GM21515 (cell line): ENCODE results near the gene ACOX2.

Source experiments
- ATAC-seq: cut with Tn5 transposase; IDR thresholded peaks from one replicate; pipeline ENCODE4 v1.9.1; 2021; ENCODE audit not compliant: unreplicated experiment

Gene ACOX2

DNA sequence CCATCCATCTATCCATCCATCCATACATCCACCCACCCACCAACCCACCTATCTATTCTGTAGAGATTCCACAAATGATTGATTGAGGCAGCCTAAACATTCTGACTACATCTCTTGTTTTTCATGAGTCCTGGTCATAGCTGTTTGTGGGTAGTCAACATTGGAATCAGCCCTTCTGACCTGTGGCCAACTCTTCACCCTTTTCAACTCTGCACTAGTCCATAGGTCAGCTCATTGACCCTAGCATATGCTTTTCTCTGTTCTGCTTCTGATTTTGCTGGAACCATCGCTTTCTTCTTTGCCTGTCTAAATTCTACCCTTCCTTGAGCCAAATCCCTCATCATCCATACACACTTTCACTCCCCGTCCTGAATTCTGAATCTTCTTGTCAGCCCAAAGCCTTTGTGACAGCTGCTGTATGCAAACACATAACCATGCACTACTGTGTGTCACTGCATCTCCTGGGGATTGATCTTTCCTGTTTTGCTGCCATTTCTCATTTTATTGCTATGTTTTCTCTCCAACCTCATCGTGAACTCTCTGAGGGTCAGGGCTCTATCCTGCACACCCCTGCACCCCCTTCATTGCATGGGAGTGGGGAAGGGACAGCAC lies 61.9 kb downstream of the ACOX2 start:
- ATAC-seq: no peak

DNA sequence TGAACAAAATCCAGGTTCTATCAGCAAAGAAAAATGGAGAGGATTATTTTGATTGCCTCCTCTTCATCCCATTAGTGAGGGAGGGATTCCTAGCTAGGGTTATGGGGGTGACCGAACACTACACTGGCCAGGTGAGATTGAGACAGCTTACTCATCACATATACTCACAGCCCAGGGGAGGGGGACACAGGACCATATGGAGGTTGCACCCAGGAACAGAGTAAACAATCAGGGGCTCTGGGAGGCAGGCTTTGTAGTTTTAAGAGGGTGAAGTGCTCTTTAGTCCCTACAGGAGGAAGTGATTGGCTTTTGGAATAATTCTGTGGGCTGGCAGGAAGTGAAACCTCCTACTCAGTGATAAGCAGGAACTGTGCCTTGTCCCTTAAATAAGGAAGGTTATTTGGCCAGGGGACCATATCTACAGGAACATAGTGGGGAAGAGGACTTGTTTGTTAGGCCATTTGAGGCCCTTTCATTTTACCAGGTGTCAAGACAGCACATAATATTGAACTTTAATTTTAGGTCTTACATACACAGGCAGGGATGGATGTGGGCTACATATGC lies 62.6 kb downstream of the ACOX2 start:
- ATAC-seq: no peak

DNA sequence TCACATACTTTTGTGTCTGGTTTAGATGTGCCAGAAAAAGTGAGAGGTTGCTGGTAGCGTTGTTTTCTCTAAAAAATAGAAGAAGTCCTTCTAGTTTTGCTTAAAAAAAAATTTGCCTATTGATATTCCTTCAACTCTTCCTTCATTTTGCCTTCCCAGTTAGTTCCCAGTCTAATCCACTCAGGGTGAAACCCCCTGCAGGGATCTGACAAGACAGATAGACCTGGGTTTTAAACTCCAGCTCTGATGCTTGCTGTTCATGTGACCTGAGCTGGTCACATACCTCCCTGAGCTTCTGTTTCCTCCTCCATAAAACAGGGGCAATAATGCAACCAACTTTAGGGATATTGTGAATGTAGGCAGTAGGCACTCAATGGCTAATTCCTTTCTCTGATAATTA lies 63.7 kb downstream of the ACOX2 start:
- no peak for ATAC-seq

DNA sequence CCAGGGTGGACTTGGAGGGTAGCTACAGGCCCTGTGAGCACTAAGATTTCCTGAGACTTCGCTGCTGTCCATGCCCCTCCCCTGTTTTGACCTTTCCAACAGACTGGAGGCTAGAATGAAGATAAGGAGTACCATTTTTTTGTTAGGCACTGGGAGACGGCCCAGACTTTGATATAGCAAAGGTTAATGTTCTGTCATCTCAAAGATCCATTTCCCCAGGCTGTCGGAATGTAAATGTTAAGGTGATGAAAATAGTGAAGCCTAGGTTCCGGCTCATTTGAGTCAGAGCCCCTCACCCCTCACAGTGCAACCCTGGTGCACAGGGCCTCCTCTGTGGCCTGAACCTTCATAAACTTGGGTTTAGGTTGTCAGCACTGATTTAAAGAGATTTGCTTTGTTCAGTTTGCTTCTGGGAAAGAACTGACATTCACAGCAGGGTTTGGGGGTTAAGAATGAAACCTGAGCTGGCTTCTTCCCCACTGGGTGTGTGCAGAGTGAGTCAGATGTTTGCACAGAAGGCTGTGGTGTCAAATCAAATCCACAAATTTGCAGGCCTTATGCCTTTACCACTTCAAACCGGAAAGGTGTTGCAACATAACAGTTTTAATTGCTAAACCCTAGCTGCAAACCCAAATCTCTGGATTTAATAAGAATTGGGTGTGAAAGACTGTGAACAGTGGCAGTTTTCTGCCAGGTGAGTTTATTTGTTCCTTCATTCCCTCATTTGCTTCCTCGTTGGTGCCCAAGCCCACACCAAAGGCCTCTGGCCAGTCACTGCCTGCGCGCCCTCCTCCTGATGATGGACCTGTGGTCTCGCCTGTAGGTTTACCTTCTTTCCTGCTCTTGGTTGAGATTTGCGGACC lies 65.7 kb downstream of the ACOX2 start:
- ATAC-seq: no peak

DNA sequence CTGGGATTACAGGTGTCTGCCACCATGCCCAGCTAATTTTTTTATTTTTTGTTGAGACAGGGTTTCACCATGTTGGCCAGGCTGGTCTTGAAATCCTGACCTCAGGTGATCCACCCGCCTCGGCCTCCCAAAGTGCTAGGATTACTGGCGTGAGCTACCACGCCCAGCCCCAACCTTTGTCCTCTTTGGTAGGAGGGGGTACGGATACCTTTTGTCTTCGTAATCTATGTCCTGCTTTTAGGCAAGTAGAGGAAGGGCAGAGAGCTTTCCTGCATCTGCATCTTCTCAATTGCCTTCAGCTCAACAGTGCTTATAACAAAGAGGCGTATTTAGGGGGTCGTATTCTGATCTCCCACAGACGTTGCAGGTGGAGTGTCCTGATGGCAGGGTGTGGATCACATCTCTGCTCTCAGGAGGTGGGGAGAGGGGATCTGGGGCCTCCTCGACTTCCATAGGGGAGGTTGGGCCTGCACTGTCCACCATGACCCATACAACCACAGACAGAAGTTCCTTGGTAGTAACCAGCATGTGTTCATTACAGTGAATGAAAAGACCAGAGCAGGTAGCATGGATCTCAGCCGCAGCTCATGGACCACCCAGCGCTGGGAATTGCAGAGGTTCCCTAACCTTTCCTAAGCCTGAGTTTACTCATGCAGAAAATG lies 66.5 kb downstream of the ACOX2 start:
- no peak for ATAC-seq

DNA sequence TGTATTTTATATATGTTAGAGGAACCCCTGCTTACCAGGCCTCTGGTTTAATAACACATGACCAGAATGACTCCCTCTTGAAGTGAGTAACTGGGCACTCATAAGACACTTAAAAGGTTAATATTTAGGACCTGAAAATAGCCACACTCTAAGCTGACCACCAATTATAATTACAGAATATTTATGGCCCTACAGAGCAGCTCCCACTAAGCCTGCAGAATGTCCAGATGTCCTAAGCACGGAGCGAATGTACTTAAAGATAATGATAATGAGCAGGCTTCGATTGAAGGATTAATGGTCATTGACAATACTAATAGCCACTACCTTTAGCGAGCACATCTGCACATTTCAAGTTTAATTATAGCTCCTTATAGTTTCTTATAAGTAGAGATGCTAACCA lies 67.9 kb downstream of the ACOX2 start:
- ATAC-seq: no peak

DNA sequence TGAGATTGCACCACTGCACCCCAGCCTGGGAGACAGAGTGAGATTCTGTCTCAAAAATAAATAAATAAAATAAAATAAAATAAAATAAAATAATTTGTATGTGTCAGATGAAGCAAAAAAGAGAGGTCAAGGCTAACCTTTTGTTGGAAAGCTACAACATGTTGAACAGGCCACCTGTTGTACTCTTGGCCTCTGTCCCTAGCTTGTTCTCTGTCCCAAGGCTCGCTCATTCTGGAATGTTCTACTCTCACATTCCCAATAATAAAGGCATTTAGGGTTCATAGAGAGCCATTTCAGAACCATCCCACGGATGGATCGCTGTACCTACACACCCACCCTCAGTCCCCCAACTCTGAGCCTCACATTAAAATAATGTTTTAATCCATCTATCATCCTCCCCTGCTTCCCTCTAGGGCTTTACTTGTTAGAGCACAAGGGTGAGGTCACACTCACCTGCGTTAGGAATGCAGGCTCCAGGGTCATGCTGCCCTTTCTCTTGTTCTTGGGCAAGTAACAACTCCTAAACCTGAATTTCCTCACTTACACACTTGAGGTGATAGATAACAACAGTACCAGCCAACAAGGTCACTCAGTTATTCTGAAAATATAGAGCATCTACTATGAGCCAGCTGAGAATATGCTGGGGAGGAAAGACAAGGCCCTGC lies 70.0 kb downstream of the ACOX2 start:
- no peak for ATAC-seq

DNA sequence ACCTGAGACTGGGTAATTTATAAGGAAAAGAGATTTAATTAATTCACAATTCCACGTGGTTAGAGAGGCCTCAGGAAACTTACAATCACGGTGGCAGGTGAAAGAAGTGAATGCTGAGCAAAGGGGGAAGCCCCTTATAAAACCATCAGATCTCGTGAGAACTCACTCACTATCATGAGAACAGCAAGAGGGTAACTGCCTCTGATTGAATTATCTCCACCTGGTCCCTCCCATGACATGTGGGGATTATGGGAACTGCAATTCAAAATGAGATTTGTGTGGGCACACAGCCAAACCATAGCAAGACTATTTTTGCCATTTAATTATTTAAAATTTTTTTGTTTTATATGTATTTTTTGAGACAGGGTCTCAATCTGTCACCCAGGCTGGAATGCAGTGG lies 72.1 kb downstream of the ACOX2 start:
- no peak for ATAC-seq

DNA sequence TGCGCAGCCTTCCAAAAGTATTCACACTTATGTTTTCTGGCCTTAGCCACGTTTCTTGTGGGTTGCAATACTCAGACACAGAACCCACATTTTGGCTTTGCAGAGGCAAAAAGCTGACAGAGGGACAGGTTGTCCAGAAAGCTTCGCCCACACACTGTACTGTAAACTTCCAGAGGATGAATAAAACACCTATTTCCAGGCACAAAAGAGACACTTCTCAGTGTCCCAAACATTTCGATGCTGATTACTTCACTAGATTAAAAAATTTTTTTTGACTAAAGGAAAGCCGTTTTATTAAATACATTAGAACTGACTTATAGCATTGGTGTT lies 73.1 kb downstream of the ACOX2 start:
- ATAC-seq: no peak

DNA sequence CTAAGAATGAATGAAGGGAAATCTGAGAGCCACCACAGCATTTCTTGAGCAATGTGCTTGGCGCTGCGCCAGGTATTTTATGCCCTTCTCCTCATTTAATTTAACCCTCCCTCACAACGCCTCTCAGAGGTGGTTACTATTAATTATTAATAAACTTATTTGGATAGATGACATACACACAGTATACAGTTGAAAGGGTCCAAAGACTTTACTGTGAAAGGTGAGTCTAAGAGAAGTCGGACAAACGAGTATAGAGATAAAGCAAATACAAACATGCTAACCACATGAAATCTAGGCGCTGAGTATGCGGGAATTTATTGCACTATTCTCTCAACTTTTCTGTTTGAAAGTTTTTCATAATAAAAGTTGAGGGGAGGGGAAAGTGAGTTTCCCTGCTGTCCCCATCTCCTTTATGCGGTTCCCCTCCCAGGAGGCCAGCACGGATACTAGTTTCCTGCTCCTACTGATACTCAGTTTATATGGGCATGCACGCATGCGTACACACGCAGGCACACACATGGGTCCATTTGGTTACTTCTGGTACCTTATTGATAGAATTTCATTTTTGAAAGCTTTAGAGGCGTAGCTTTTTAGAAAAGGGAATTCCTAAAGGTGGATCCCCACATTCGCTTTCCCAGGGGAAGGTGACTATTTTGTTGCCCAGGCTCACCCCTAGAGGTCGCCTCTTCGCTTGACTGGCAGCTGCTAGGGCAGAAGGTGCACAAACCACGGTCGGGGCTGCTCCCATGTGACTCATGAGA lies 73.6 kb downstream of the ACOX2 start:
- ATAC-seq: peak; percentile 88

DNA sequence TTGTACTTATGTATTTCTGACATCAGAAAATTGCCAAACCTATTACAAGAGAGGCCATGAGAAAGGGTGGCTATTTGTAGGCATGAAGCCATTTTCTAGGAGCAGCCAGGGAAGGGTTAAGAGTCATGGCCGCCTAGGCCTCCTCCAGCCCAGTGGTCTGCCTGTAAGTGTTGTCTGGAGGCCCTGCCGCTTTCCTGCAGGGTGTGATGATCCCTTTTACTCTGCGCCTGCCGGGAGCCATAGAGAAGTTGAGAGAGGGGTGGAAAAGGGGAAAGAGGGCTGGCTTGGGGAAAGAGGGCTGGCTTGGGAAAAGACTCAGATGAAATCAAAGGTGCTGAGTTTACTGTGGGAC lies 74.2 kb downstream of the ACOX2 start:
- no peak for ATAC-seq

DNA sequence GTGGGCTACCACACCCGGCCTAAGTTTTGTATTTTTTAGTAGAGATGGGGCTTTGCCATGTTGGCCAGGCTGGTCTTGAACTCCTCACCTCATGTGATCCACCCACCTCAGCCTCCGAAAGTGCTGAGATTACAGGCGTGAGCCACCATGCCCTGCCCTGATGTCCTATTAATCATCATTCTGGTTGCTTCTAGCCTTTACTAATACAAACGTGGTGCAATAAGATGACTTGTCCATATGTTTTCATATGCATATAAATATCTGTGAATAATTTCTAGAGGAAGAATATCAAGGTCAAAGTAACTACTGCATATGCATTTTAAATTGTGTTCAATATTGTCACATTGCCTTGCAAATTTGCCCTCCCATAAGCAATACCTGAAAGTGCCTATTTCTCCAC lies 77.8 kb downstream of the ACOX2 start:
- ATAC-seq: no peak
